ENCODE results near the gene MBP. TPM values are rescaled to one million over a fixed set of nuclear protein-coding genes. Genes with fewer than 3 reads are reported as not detected.

MBP gene
- total and polyA plus RNA-seq, 2 donors (not counting 3 experiments of a cell fraction or from before 2014, with no cell fraction given) = 1.7 to 2.3 TPM

GRCh38 chr18:77093586-77093985, 39.0 kb downstream of the MBP start:
- H3K79me2 ChIP-seq (ENCODE audit: control insufficient read depth, insufficient read depth, low read length) = no peaks in the 10 kb centered on the region
- H4K20me1 ChIP-seq (replicated peaks; ENCODE audit: control insufficient read depth, extremely low read depth, insufficient read depth, low read length) = no peaks in the 10 kb centered on the region
- no peak overlapping the region for H3K4me3 ChIP-seq (replicated peaks in 1 of 3; ENCODE audit: insufficient read depth in 1 of 3, low read depth in 1 of 3, low read length in 3 of 3)
- DNase-seq (ENCODE audit: low read depth, low spot score) (no peak), FAIRE-seq (no peak)
- no peak overlapping the region for H3K27ac ChIP-seq (ENCODE audit: insufficient read depth, low read depth, low read length)
- no peaks in the 10 kb centered on the region for H3K9me1 ChIP-seq (replicated peaks; ENCODE audit: control insufficient read depth, extremely low read depth, insufficient read depth, low read length)
- TF ChIP-seq POLR2AphosphoS5 (IDR thresholded peaks at IDR 0.05; ENCODE audit: insufficient read depth, low read depth, low read length) (no peak), GATA2 (IDR thresholded peaks at IDR 0.05; ENCODE audit: insufficient read depth, insufficient read length, low read depth, low read length) (no peak), EZH2 (IDR thresholded peaks at IDR 0.05; ENCODE audit: borderline replicate concordance, low read depth, low read length, severe bottlenecking) (no peak), MYC (IDR thresholded peaks at IDR 0.05; ENCODE audit: low read depth, low read length) (no peak), MAX (IDR thresholded peaks at IDR 0.05; ENCODE audit: insufficient read depth, insufficient read length) (no peak), CTCF (IDR thresholded peaks at IDR 0.05; ENCODE audit: extremely low read depth in 1 of 2, insufficient read depth in 1 of 2, low read depth in 1 of 2, low read length in 2 of 2) (no peak), FOS (IDR thresholded peaks at IDR 0.05; ENCODE audit: borderline replicate concordance, insufficient read depth, low read length) (no peak), POLR2A (IDR thresholded peaks at IDR 0.05; ENCODE audit: low read depth, low read length) (no peak), JUN (IDR thresholded peaks at IDR 0.05; ENCODE audit: borderline replicate concordance, insufficient read depth, insufficient read length, low read depth) (no peak)
- no peak overlapping the region for H3K9ac ChIP-seq (replicated peaks; ENCODE audit: extremely low read depth, insufficient read depth, low read length)
- POLR2A ChIA-PET = no interaction called here
- H3K36me3 ChIP-seq (ENCODE audit: control insufficient read depth in 2 of 2, extremely low read depth in 1 of 2, insufficient read depth in 2 of 2, low read length in 2 of 2) = no peaks in the 10 kb centered on the region
- H3K4me2 ChIP-seq (ENCODE audit: insufficient read depth, low read length) = no peak overlapping the region
- H3K27me3 ChIP-seq (ENCODE audit: control insufficient read depth in 2 of 2, insufficient read depth in 2 of 2, low read length in 2 of 2) = no peaks in the 10 kb centered on the region
- intact Hi-C loops (cut with micrococcal nuclease) = no loop called here
- no peaks in the 10 kb centered on the region for H3K4me1 ChIP-seq (ENCODE audit: control insufficient read depth, extremely low read depth, insufficient read depth, low read length)
- no peak overlapping the region for H2AFZ ChIP-seq (ENCODE audit: low read depth, low read length)
- dilution Hi-C loops (cut with MboI; ENCODE audit: extremely low pct_ligation_motif_present, low sequenced_read_pairs) = no loop called here
- CTCF ChIA-PET = no interaction called here
- H3K9me3 ChIP-seq (replicated peaks; ENCODE audit: control insufficient read depth, insufficient read depth, low read length) = no peaks in the 10 kb centered on the region
- BruUV-seq (replicated peaks) = no TSS peak

Data from endothelial cell of umbilical vein (primary cell).